Panc1 (cell line): ENCODE data around the gene CCT5. TPM values are rescaled to one million over a fixed set of nuclear protein-coding genes. Genes with fewer than 3 reads are reported as not detected.
A peak's percentile ranks its signal among the peaks of the same experiment; 100 is the strongest.

Experiments used
- ATAC-seq: fragments of 200-7000 bp; cut with Tn5 transposase; 2 replicates; pipeline ENCODE4 v1.9.1; 2020; ENCODE audit warnings: mild to moderate bottlenecking, moderate library complexity
- BruUV-seq: library from RNA; stranded (reverse); fragments of 400-500 nt; replicated peaks from 2 replicates; lab custom pipeline; 2021; lab: Mats Ljungman, UMichigan
- CTCF ChIA-PET: fragments of 300-600 bp; sonication (Branson Sonifier 250); formaldehyde crosslinking; loops from one replicate; lab custom pipeline; 2022; ENCODE audit warnings: antibody characterized with exemption; lab: Charles Lee
- POLR2A ChIA-PET: fragments of 300-600 bp; sonication (Branson Sonifier 250); formaldehyde crosslinking; loops from one replicate; lab custom pipeline; 2022; ENCODE audit warnings: antibody characterized with exemption; lab: Charles Lee
- DNase-seq: peaks from one replicate; pipeline ENCODE4 v3.0.0-alpha.2; 2010; ENCODE audit warnings: low read depth, low spot score
- H3K27ac ChIP-seq: 2 replicates; pipeline ENCODE4 v1.5.1; 2011; ENCODE audit warnings: mild to moderate bottlenecking, low read length, inconsistent platforms
- H3K27me3 ChIP-seq: fragments of 200-500 bp; sonication (Bioruptor generic); 2 replicates; pipeline ENCODE4 v1.6.0; 2014; ENCODE audit warnings: low read length, inconsistent platforms; ENCODE audit not compliant: control insufficient read depth, insufficient read depth
- H3K36me3 ChIP-seq: fragments of 200-500 bp; sonication (Bioruptor generic); 2 replicates; pipeline ENCODE4 v1.5.1; 2014; ENCODE audit warnings: inconsistent platforms, mild to moderate bottlenecking, low read length, moderate library complexity; ENCODE audit not compliant: control insufficient read depth, insufficient read depth
- H3K4me1 ChIP-seq: 2 replicates; pipeline ENCODE4 v1.5.1; 2011; ENCODE audit warnings: inconsistent platforms, mild to moderate bottlenecking, low read length, moderate library complexity; ENCODE audit not compliant: control insufficient read depth, insufficient read depth
- H3K4me3 ChIP-seq, 2 experiments: 2 replicates each; pipeline ENCODE4 v1.5.1; 2011 to 2012; ENCODE audit warnings: low read depth in 2 of 2, low read length in 2 of 2, mild to moderate bottlenecking in 2 of 2, inconsistent platforms in 1 of 2, moderate library complexity in 1 of 2
- H3K9me3 ChIP-seq: fragments of 200-500 bp; sonication (Bioruptor generic); 2 replicates; pipeline ENCODE4 v1.5.1; 2014; ENCODE audit warnings: low read depth, mild to moderate bottlenecking, inconsistent platforms, low read length, moderate library complexity; ENCODE audit not compliant: control insufficient read depth, insufficient read depth
- CTCF ChIP-seq: fragments of 450-650 bp; IDR thresholded peaks from 2 replicates; pipeline ENCODE4 v1.5.1; 2017; ENCODE audit warnings: mild to moderate bottlenecking
- POLR2AphosphoS5 ChIP-seq: IDR thresholded peaks from 2 replicates; pipeline ENCODE4 v1.6.1; 2012; ENCODE audit warnings: mild to moderate bottlenecking, low read depth, low read length, moderate library complexity
- SIN3A ChIP-seq: IDR thresholded peaks from 2 replicates; pipeline ENCODE4 v1.6.1; 2012; ENCODE audit warnings: low read depth, mild to moderate bottlenecking, low read length, moderate library complexity, borderline replicate concordance; ENCODE audit not compliant: insufficient read depth
- TCF7L2 ChIP-seq: IDR thresholded peaks from 2 replicates; pipeline ENCODE4 v1.6.1; 2011; ENCODE audit warnings: mild to moderate bottlenecking, low read depth, low read length, inconsistent platforms
- in situ Hi-C: cut with HindIII; loops from 2 replicates; pipeline ENCODE4 v1.10.0; 2016; ENCODE audit warnings: low sequenced_read_pairs, low pct_unique_long_range_greater_than_20kb
- intact Hi-C: fragments of 100-400 bp; cut with micrococcal nuclease; formaldehyde crosslinking; loops from one replicate; pipeline ENCODE4 v1.10.0; 2022; ENCODE audit not compliant: unreplicated experiment
- total RNA-seq: library from RNA; stranded (reverse); gene quantifications from one replicate; pipeline ENCODE4 v1.2.1, GENCODE V29; 2021; ENCODE audit not compliant: unreplicated experiment
- TF ChIP-seq, protein P1 (sequence below), 2 experiments: IDR thresholded peaks; 2 replicates each; pipeline ENCODE4 v1.6.1; 2011 to 2012; ENCODE audit warnings: low read depth in 2 of 2, control low read depth in 1 of 2, low read length in 1 of 2, mild to moderate bottlenecking in 1 of 2, moderate library complexity in 1 of 2; ENCODE audit not compliant: insufficient read depth in 1 of 2

The CCT5 gene
- total RNA-seq, 1 experiment from 2014 or later, result 476 TPM

- in situ Hi-C loops (no loop called here), intact Hi-C loops (no loop called here)
- TF ChIP-seq, protein P1, sequence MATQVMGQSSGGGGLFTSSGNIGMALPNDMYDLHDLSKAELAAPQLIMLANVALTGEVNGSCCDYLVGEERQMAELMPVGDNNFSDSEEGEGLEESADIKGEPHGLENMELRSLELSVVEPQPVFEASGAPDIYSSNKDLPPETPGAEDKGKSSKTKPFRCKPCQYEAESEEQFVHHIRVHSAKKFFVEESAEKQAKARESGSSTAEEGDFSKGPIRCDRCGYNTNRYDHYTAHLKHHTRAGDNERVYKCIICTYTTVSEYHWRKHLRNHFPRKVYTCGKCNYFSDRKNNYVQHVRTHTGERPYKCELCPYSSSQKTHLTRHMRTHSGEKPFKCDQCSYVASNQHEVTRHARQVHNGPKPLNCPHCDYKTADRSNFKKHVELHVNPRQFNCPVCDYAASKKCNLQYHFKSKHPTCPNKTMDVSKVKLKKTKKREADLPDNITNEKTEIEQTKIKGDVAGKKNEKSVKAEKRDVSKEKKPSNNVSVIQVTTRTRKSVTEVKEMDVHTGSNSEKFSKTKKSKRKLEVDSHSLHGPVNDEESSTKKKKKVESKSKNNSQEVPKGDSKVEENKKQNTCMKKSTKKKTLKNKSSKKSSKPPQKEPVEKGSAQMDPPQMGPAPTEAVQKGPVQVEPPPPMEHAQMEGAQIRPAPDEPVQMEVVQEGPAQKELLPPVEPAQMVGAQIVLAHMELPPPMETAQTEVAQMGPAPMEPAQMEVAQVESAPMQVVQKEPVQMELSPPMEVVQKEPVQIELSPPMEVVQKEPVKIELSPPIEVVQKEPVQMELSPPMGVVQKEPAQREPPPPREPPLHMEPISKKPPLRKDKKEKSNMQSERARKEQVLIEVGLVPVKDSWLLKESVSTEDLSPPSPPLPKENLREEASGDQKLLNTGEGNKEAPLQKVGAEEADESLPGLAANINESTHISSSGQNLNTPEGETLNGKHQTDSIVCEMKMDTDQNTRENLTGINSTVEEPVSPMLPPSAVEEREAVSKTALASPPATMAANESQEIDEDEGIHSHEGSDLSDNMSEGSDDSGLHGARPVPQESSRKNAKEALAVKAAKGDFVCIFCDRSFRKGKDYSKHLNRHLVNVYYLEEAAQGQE (IDR thresholded peaks at IDR 0.05; ENCODE audit: insufficient read depth in 1 of 2, low read depth in 2 of 2, low read length in 1 of 2), result no peak
- TF ChIP-seq SIN3A (no peak), CTCF (no peak), POLR2AphosphoS5 (no peak), TCF7L2 (no peak)
- H3K9me3 ChIP-seq, result no peaks in the 10 kb centered on the region
- H3K27ac ChIP-seq, result peak overlapping the region; percentile 71
- H3K36me3 ChIP-seq, result no peaks in the 10 kb centered on the region
- POLR2A ChIA-PET, result no interaction called here
- peaks cover 43% of the 10 kb centered on the region for H3K4me1 ChIP-seq
- CTCF ChIA-PET, result interaction anchor here (0.6 kb wide), 1 partner anchor 95 kb away, joined by 3 read pairs; no protein-coding TSS in a partner anchor
- BruUV-seq, result no TSS peak
- peak overlapping the region; percentile 13 to 50 for H3K4me3 ChIP-seq
- no peaks in the 10 kb centered on the region for H3K27me3 ChIP-seq
- peak; percentile 89 for ATAC-seq
- DNase-seq, result no peak
These were observed 51.9 kb downstream of the CCT5 start for GRCh38 chr5:10301842-10302610.

DNA sequence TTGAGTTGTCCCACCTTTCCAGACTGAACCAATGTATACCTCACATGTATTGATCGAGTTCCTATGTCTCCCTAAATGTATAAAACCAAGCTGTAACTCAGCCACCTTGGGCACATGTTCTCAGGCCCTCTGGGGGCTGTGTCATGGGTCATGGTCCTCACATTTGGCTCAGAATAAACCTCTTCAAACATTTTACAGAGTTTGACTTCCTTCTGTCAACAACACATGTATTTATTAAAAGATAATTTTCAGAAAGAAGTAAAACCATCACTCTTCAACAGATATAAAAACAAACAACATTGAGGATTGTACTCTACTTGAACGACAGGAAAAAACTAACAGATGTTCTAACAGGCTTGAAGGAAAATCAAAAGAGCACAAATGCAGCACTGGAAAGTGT is 53.1 kb downstream of the CCT5 start:
- DNase-seq (no peak), ATAC-seq (no peak)
- Histone ChIP-seq H3K36me3 (no peaks in the 10 kb centered on the region), H3K27ac (peak overlapping the region; percentile 71), H3K4me3 (no peak overlapping the region), H3K4me1 (peaks cover 43% of the 10 kb centered on the region), H3K27me3 (no peaks in the 10 kb centered on the region), H3K9me3 (no peaks in the 10 kb centered on the region)
- ChIA-PET CTCF (no interaction called here), POLR2A (interaction anchor here (0.6 kb wide), 1 partner anchor 24 kb away, joined by 7 read pairs; no protein-coding TSS in a partner anchor)
- TF ChIP-seq POLR2AphosphoS5 (no peak), CTCF (no peak), SIN3A (no peak), TCF7L2 (no peak)
- TF ChIP-seq, protein P1 (IDR thresholded peaks at IDR 0.05; ENCODE audit: insufficient read depth in 1 of 2, low read depth in 2 of 2, low read length in 1 of 2), result no peak
- no TSS peak for BruUV-seq
- intact Hi-C loops (no loop called here), in situ Hi-C loops (no loop called here)
